Activated CD8-positive, alpha-beta memory T cell treated with anti-CD3 and anti-CD28 coated beads, Interleukin-2, amount 50 U/mL, for 1 hour (primary cell): ENCODE data around the gene CALHM3.
"Not testable (repeated sequence)": the region's sequence is repeated elsewhere in the genome, so short reads cannot be mapped to it uniquely, and the experiment has no call there.

Experiments used
- DNase-seq: peaks from one replicate; pipeline ENCODE4 v3.0.0-alpha.2; 2020; ENCODE audit errors: extremely low read depth

Gene CALHM3

GRCh38 chr10:103502849-103503660 lies 24.0 kb upstream of the CALHM3 start:
- no peak for DNase-seq

- DNase-seq = no peak
These were observed 22.1 kb upstream of the CALHM3 start for GRCh38 chr10:103501186-103501585.

- no peak for DNase-seq
These were observed 21.4 kb upstream of the CALHM3 start for GRCh38 chr10:103500481-103500880.

DNA sequence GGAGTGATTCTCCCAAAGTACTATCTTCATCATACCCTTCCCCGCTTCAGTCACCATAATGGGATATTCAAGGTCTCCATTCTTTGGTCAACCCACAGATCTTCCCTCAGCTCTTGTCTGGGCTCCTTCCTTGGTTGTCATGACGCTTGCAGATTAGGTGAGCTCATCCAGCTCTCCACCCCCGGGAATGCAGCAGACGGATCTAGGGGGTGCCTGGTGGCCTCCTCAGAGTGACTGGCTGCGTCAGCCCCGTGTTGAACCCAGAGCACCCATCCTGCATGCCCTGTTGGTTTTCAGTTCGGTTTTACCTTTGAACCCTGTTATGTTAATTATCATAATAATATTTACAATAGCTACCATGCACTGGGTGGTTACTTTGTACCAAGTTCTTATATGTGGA lies 20.8 kb upstream of the CALHM3 start:
- DNase-seq = no peak

DNA sequence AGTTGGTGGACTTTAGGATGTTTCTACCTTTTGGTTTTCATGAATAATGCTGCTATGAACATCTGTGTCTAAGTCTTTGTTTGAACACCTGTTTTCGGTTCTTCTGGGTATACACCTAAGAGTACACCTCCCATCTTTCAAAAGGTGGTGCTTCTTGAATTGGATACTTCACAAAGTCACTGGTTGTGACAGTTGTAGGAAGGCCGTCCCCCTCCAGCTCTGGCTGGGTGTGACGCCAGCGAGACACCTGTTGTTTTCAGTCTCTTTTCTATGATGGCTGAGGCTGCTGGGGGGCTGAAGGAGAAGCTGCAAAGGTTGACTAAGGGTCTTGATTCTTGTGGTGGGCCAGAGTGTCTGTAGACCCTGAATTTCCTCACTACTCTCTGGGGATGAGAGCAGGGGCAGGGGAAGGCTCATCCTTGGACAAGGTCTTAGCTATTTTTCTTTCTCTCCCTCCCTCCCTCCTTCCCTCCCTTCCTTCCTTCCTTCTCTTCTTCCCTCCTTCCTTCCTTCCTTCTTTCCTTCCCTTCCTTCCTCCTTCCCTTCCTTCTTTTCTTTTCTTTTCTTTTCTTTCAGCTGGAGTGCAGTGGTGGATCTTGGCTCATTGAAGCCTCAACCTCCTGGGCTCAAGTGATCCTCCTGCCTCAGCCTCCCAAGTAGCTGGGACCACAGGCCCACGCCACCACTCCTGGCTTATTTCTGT lies 20.0 kb upstream of the CALHM3 start:
- DNase-seq = no peak

- DNase-seq = no peak
These were observed 18.3 kb upstream of the CALHM3 start for GRCh38 chr10:103497161-103497915.

DNA sequence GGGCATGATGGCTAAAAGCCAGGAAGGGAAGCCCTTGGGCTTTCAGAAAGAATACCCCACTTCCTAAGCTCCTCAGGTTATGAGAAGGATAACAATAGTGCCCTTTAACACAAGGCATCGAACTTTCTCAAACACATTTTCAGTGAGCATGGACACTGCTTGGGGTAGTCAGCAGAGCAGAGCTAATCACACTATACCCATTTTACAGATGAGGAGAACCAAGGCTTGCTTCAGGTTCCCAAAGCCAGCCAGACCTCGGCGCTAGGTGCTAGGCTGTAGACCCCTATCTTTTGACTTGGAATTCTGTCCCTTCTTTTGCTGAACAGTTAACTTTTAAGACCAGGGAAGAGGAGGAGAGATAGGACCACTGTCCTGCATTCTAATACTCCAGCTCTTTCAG lies 16.3 kb upstream of the CALHM3 start:
- no peak for DNase-seq

DNA sequence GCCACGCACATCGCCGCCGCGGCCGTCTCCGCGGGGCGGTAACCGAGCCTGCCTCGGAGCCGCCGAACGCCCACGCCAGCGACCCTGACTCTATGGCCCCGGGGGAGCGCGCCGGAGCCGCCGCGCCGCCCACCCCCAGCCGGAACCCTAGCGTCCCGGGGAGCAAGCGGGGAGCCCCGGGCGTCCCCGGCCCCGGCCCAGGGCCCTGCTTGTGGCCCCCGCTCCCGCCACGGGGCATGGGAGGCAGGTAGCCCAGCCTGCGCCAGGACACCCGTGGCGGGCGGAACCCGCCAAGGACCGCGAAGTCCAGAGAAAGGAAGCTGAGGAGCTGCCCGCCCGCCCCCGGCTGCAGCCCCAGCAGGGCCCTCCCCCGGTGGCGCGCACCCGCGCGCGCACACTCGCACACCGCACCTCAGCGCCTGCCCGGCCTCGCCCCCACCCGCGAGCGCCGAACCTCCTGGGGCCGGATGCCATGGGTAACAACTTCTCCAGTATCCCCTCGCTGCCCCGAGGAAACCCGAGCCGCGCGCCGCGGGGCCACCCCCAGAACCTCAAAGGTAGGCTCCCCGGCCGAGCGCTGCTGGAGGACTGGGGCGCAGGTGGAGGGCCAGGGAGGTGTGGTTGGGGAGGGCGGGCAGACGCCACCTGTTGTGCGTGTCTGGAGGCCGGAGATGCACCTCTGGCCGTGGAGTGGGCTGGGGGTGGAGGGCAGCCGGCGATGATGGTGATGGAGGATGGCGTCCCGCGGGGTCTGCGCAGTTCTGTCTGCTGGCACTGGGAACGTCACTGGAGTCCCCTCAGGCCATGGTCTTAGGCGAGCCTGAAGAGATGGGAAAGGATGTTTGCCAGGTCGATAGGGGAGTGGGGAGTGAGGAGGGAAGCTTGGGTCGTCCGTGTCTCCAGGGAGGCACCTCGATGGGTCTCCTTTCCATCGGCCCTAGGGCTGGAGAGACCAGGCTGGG lies 15.2 kb upstream of the CALHM3 start:
- no peak for DNase-seq

GRCh38 chr10:103493362-103493915 lies 14.4 kb upstream of the CALHM3 start, which contains the start of gene NEURL1:
Gene NEURL1 (plus strand): TSS chr10:103493705. CDS start chr10:103494388, 683 bp downstream.
- DNase-seq = no peak

DNA sequence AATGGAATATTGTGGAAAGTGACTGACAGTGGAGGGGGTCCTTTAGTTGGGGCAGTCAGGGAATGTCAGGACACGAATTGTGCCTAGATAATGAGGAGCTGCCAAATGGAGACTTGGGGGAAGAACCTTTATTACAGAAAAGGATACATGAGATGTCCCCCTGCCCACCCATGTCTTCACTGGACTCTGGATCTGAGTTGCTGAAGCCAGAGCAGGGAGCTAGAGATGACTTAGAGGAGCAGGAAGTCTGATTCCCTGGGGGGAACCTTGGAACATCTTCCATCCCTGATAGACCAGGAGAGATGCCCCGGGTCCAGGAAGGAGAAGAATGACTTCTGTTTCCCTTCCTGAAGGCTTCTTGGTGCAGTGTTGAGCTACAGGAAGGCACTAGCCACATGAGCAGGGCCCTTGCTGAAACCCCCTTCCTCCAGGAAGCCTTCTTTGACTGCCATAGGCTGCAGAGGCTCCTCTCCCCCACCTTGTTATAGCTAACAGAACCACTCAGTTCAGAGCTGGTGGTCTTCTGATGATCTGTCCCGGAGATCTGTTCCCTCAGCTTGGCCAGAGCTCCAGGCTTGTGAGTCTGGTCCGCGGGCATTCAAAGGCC lies 13.7 kb upstream of the CALHM3 start:
- DNase-seq = no peak

GRCh38 chr10:103491729-103492364 lies 12.8 kb upstream of the CALHM3 start:
- no peak for DNase-seq

GRCh38 chr10:103490986-103491314 lies 11.9 kb upstream of the CALHM3 start:
- no peak for DNase-seq

- DNase-seq = no peak
These were observed 8.3 kb upstream of the CALHM3 start for GRCh38 chr10:103487410-103487708.

GRCh38 chr10:103486635-103487409 lies 7.8 kb upstream of the CALHM3 start:
- DNase-seq = not testable (repeated sequence)

DNA sequence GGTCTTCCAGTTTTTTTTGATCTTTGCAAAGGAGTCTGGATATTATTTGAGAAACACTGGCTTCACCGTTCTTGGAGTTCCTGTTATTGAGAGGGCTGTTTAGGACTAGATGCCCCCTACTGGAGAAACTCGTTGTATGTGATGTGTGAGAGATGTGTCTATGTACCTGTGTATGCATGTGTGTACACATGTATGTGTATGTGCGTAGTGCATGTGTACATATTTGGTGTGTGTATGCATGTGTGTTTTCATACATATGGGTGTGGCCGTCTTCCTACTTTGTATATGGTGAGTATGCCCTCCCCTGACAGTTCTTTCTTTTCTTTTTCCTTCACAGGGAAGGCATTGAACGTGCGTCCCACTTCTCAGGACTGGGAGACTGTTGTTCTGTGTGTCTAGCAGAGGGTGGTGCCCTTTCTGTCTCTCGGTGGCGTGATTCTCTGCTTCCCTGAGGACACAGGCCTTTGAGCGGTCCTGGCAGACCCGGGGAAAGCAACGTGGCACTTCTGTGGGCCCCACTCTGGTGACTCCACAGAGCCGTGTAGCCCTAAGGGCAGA lies 3.0 kb upstream of the CALHM3 start:
- DNase-seq = no peak

- no peak for DNase-seq
These were observed 1.5 kb upstream of the CALHM3 start for GRCh38 chr10:103480521-103480920.

GRCh38 chr10:103478671-103479070 lies 369 bp downstream of the CALHM3 start:
- no peak for DNase-seq

DNA sequence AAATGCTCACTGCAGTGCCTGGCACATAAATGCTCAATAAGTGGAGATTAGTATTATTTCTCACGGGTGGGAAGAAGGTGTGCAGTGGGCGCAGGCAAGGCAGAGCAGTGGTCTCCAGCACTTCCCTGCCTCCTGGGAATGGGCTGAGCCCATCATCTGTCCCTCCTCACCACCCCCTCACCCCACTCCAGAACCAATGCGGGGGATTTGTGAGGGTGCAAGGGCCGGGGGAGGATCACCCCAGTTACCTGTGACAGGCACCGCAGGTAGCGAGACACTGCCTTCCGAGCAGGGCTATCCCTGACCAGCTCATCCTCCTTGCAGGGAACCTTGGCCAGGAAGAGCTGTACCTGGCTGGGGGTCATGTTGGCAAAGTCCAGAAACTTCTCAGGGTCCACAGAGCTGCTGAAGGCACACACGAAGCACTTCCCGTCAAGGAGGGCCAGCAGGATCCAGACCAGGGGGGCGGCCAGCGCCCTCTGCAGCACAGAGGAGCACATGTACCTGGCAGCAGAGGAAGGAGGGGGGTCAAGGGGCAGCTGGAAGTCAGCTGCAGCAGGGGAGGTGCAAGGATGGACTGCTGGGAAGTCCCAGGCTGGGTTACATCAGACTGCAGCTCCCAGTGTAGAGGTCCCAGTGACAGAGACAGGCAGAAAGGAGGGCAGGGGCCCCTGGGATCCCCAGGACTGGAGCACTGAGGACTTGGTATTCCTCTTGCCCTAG lies 2.8 kb downstream of the CALHM3 start:
- DNase-seq = no peak

DNA sequence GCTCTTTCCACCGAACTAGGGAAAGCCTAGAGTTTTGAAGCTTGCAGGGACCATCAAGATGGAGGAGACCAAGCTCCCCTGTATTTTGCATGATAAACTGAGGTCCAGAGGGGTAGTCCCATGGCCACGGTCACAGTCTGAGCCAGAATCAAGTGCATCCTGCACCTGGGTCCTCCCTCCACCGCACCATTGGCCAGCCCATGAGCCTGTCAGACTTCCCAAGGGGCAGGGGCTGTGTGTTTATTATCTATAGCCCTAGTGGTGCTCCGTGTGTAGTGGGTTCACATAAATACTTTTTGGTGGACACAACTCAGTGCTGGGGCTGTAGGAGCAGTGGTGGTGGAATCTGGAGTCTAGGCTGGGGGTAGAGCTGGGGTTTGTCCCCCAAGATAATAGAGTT lies 3.6 kb downstream of the CALHM3 start:
- no peak for DNase-seq
